ENCODE measurements around the gene NFKBIZ. TPM values are rescaled to one million over a fixed set of nuclear protein-coding genes. Genes with fewer than 3 reads are reported as not detected.
A peak's percentile ranks its signal among the peaks of the same experiment; 100 is the strongest.

The NFKBIZ gene, protein sequence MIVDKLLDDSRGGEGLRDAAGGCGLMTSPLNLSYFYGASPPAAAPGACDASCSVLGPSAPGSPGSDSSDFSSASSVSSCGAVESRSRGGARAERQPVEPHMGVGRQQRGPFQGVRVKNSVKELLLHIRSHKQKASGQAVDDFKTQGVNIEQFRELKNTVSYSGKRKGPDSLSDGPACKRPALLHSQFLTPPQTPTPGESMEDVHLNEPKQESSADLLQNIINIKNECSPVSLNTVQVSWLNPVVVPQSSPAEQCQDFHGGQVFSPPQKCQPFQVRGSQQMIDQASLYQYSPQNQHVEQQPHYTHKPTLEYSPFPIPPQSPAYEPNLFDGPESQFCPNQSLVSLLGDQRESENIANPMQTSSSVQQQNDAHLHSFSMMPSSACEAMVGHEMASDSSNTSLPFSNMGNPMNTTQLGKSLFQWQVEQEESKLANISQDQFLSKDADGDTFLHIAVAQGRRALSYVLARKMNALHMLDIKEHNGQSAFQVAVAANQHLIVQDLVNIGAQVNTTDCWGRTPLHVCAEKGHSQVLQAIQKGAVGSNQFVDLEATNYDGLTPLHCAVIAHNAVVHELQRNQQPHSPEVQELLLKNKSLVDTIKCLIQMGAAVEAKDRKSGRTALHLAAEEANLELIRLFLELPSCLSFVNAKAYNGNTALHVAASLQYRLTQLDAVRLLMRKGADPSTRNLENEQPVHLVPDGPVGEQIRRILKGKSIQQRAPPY
- 29.4 and 39.8 TPM in 2 replicates for total RNA-seq (2011; cell fraction: chromatin; rRNA removed; ENCODE audit: low replicate concordance)
- total RNA-seq (2011; cell fraction: nucleolus; rRNA removed), result 14.0 and 18.4 TPM in 2 replicates
- 16.1 and 21.3 TPM in 2 replicates for total RNA-seq (2011; cell fraction: nucleoplasm; rRNA removed)
- total RNA-seq (2014; rRNA removed) (4.7 and 5.7 TPM in 2 replicates), total RNA-seq (2014; rRNA removed; fragmentation: Illumina TruSeq; extraction: Trizol) (7.7 and 8.9 TPM in 2 replicates), total RNA-seq (2015; rRNA removed; fragmentation: Illumina TruSeq; extraction: Trizol) (7.1 TPM in 2 replicates), total RNA-seq (2021) (13.7 and 14.2 TPM in 2 replicates), polyA plus RNA-seq (2011; rRNA removed) (6.4 and 6.7 TPM in 2 replicates), polyA plus RNA-seq (2014; fragmentation: Illumina TruSeq; extraction: Trizol) (2.7 and 3.6 TPM in 2 replicates), polyA plus RNA-seq (2014; fragmentation: Nextera tagmentation; extraction: Ambion mirVana) (1 to 10 TPM; 1.2 to 1.6 TPM), polyA plus RNA-seq (2014; rRNA removed) (4.1 and 4.9 TPM in 2 replicates), polyA minus RNA-seq (2011; rRNA and poly(A)+ RNA removed) (26.5 and 26.9 TPM in 2 replicates), Bru-seq, nascent RNA (percentile 73 among the genes with signal in this experiment), BruChase-seq, experiment 1, labeled RNA remaining after a 2-hour chase (percentile 62 among the genes with signal in this experiment), BruChase-seq, experiment 2, labeled RNA remaining after a 6-hour chase (percentile 67 among the genes with signal in this experiment)
- 1.8 and 2.5 TPM in 2 replicates for polyA plus RNA-seq (2011; cell fraction: cytosol; rRNA removed)
- 24.5 and 25.4 TPM in 2 replicates for polyA plus RNA-seq (2011; cell fraction: nucleus; rRNA removed)
- polyA plus RNA-seq (2012), result 2.3 and 5.2 TPM in 2 replicates
- polyA minus RNA-seq (2011; cell fraction: cytosol; rRNA and poly(A)+ RNA removed), result 9.8 and 10.7 TPM in 2 replicates
- polyA minus RNA-seq (2011; cell fraction: nucleus; rRNA and poly(A)+ RNA removed), result 21.9 and 33.7 TPM in 2 replicates
- long read RNA-seq, experiment 1, partial matches to known transcripts, result 3 of 5 reads
- long read RNA-seq, experiment 1, other reads (novel, unspliced or antisense), result 1 of 5 reads
- long read RNA-seq, experiment 2, partial matches to known transcripts, result 0 of 1 reads
- long read RNA-seq, experiment 2, other reads (novel, unspliced or antisense), result 1 of 1 reads
- long read RNA-seq, experiment 3, partial matches to known transcripts, result 1 of 1 reads
- long read RNA-seq, experiment 3, other reads (novel, unspliced or antisense), result 0 of 1 reads

DNA sequence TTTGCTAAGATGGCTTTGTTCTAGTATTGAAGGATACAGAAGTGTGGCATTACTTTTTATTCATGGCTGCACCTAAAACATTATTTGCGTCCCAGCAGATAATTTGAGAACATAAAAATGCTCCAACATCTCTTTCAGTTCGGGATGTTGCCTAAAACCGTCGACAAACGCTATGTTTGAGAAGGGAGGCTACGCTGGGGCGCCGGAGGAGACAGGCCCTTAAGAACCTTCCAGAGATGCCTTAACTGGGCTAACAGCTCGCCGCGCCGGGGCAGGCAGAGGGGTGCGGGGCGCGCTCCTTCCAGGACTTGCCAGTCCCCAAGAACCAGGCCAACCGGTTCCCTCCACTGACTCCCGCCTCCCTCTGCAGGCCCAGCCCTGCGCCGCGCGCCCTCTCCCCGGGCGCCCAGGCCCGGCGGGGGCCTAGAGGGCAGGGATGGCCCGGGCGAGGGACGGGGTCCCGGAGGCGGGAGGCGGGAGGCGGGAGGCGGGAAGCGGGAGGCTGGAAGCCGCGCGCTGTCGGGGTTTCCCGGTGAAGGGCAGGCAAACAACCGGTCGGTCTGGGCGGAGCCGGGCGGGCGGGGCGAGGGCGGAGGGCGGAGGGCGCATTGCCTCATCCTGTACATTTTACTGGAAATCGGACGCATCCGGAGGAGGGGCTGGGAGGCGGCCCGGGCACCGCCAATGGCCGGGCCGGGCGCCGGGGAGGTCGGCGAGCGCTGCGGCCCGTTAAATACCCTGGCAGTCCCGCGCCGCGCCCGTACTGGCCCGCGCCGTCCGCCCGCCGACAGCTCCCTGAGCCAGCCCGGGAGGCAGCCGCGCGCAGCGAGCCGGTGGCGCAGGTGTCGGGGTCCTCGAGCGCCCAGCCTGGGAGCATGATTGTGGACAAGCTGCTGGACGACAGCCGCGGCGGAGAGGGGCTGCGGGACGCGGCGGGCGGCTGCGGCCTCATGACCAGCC lies at the start of gene NFKBIZ:
Gene NFKBIZ, plus strand, starts transcription at position 761 of the 960 bp plus-strand sequence. Its CDS starts 115 bp downstream, at position 876.
- Histone ChIP-seq H3K9ac (ENCODE audit: insufficient read depth in 1 of 2, low read depth in 2 of 2, low read length in 2 of 2) (peak within 1 kb of the TSS; percentile 82 to 94), H3K27ac (ENCODE audit: extremely low read depth, low read depth, low read length) (peak within 1 kb of the TSS; percentile 81), H3K79me2 (ENCODE audit: control insufficient read depth, insufficient read depth, low read length) (peaks cover 25% of the 10 kb centered on the region), H3K4me3 (peak within 1 kb of the TSS; percentile 86), H3K9me1 (ENCODE audit: control insufficient read depth, insufficient read depth, low read length) (no peaks in the 10 kb centered on the region), H3K4me1 (replicated peaks in 1 of 2; ENCODE audit: control insufficient read depth in 2 of 2, insufficient read depth in 2 of 2, low read length in 2 of 2) (peaks cover 8 to 10% of the 10 kb centered on the region in 2 experiments; a peak in 3 of 5 replicates), H3K27me3 (ENCODE audit: control insufficient read depth in 2 of 2, insufficient read depth in 2 of 2, low read length in 2 of 2) (no peaks in the 10 kb centered on the region), H4K20me1 (replicated peaks; ENCODE audit: control insufficient read depth, insufficient read depth, low read length) (peaks cover 6% of the 10 kb centered on the region; the same call in 1 of the 2 replicates), H3K9me3 (replicated peaks; ENCODE audit: control insufficient read depth, insufficient read depth, low read depth, low read length) (no peaks in the 10 kb centered on the region), H3K4me2 (ENCODE audit: insufficient read depth, low read length) (peak within 1 kb of the TSS; percentile 80), H3K36me3 (ENCODE audit: control insufficient read depth, insufficient read depth, low read length) (peaks cover 24% of the 10 kb centered on the region), H2AFZ (ENCODE audit: low read depth, low read length) (peak within 1 kb of the TSS; percentile 90)
- in situ Hi-C loops (cut with MboI), result no loop called here
- FAIRE-seq (no peak), DNase-seq (ENCODE audit: extremely low read depth in 1 of 4, low spot score in 3 of 4) (peak; percentile 82 to 91 (median 86)), ATAC-seq (peak; percentile 93)
- BruUV-seq (replicated peaks), result no TSS peak
- 4% methylated on average over 29 of the region's 95 CpGs for WGBS (ENCODE audit: insufficient coverage, low coverage, missing lambda C conversion rate)
- ChIA-PET CTCF (ENCODE audit: low intra/inter-chr PET ratio) (no interaction called here), POLR2A (interaction anchor here (0.5 to 2.2 kb wide), 13 partner anchors 10 to 1939 kb away, joined by 3 to 16 read pairs (median 4); partner anchors contain the start of gene CEP97)
- intact Hi-C loops (cut with micrococcal nuclease), result no loop called here
- TF ChIP-seq TBP (optimal IDR thresholded peaks at IDR 0.05; ENCODE audit: low read depth, low read length) (peak; percentile 96), RCOR1 (IDR thresholded peaks at IDR 0.05; ENCODE audit: borderline replicate concordance in 1 of 2, low read depth in 2 of 2, low read length in 2 of 2) (0 out of 4 replicates have a peak, but pooled peaks of 1 of the 2 experiments have one; percentile 9), CEBPG (CRISPR knock-in tag; IDR thresholded peaks at IDR 0.05) (peak; percentile 71; the same call in 1 of the 2 replicates), CEBPG (tag; conservative IDR thresholded peaks at IDR 0.05 in 1 of 2, IDR thresholded peaks at IDR 0.05 in 1 of 2) (peak; percentile 74 to 76), MTF1 (CRISPR knock-in tag; IDR thresholded peaks at IDR 0.05; ENCODE audit: borderline replicate concordance) (no peak), MEIS2 (IDR thresholded peaks at IDR 0.05; ENCODE audit: partially characterized antibody) (no peak), HNRNPL (IDR thresholded peaks at IDR 0.05; ENCODE audit: low read depth, low read length) (peak; percentile 59; the same call in 1 of the 2 replicates), HMG20A (CRISPR knock-in tag; conservative IDR thresholded peaks at IDR 0.05) (no peak), SMARCA4 (IDR thresholded peaks at IDR 0.05) (no peak), SIN3A (IDR thresholded peaks at IDR 0.05; ENCODE audit: borderline replicate concordance in 2 of 2, control insufficient read depth in 1 of 2, low read depth in 2 of 2, low read length in 2 of 2) (0 out of 4 replicates have a peak, but pooled peaks of 1 of the 2 experiments have one; percentile 8), SAP30 (IDR thresholded peaks at IDR 0.05; ENCODE audit: borderline replicate concordance, insufficient read depth, low read depth, low read length, poor library complexity, severe bottlenecking) (no peak)
